A549 treated with AZD9567 at 1 μM for 4 hours (cell line): Measurements from ENCODE around the gene TDRD5. TPM values are rescaled to one million over a fixed set of nuclear protein-coding genes. Genes with fewer than 3 reads are reported as not detected.

Experiments
- total RNA-seq: library from RNA; stranded (reverse); fragments of 200-300 nt; extraction: Qiagen RNA extraction; gene quantifications from 5 replicates; pipeline ENCODE4 v1.2.3, GENCODE V29; 2022; ENCODE audit not compliant: insufficient read depth

Gene TDRD5
- total RNA-seq: 0.05 to 0.09 TPM in 2 of 5 replicates, not detected in the others

GRCh38 chr1:179591592-179592580 lies at the start of gene TDRD5:
Gene TDRD5, plus strand, starts transcription at chr1:179591832. Its CDS starts 784 bp downstream, at chr1:179592616.

GRCh38 chr1:179575497-179576314 lies 15.9 kb upstream of the TDRD5 start, which contains the start of gene NPHS2:
Gene NPHS2, minus strand, starts transcription at chr1:179575948. Its CDS starts 84 bp downstream, at chr1:179575864.

Other genes with a start within 250 kb of the TDRD5 start
- 0.24 to 0.68 TPM (median 0.31 TPM) in 4 of 5 replicates, not detected in the other for gene AXDND1, start 225.9 kb upstream of the TDRD5 start, total RNA-seq
- not detected in 5 replicates for gene NPHS2, start 15.9 kb upstream of the TDRD5 start, total RNA-seq
- gene FAM163A, start 151.5 kb downstream of the TDRD5 start, total RNA-seq: not detected in 5 replicates